WTC11 (cell line): ENCODE results near the gene PCYOX1L.

Experiments used
- GABPB1 ChIP-seq: sonication (generic); formaldehyde crosslinking; IDR thresholded peaks from 2 replicates; pipeline ENCODE4 v1.8.1; 2023; ENCODE audit warnings: mild to moderate bottlenecking, missing genetic modification reagents
- NFYB ChIP-seq: sonication (generic); formaldehyde crosslinking; conservative IDR thresholded peaks from 2 replicates; pipeline ENCODE4 v1.8.0; 2022; ENCODE audit warnings: low read depth, missing genetic modification reagents
- SP1 ChIP-seq: sonication (generic); formaldehyde crosslinking; conservative IDR thresholded peaks from 2 replicates; pipeline ENCODE4 v1.8.1; 2022; ENCODE audit warnings: missing genetic modification reagents
- ZNF232 ChIP-seq: sonication (generic); formaldehyde crosslinking; IDR thresholded peaks from 2 replicates; pipeline ENCODE4 v1.8.0; 2022; ENCODE audit warnings: mild to moderate bottlenecking, missing genetic modification reagents
- TF ChIP-seq, protein P1 (sequence below): sonication (generic); formaldehyde crosslinking; IDR thresholded peaks from 2 replicates; pipeline ENCODE4 v1.8.1; 2023; ENCODE audit warnings: mild to moderate bottlenecking, missing genetic modification reagents

DNA sequence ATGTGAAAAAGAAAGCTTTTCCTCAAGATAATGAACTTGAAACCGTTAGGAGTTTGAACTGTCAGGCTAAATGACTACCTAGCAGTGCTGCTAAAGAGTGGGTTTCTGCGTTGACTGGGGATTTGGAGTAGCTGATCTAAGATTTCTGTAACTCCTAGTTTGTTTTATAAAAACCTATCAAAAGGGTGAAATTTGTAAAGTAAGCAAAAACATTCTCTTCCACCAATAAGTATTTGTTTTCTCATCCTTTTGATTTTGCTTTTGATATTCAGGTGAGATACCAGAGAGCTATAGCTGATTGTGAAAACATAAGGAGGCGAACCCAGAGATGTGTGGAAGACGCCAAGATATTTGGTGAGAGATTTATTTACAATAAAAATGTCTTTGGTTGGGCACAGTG lies 8.5 kb upstream of the PCYOX1L start:
- TF ChIP-seq GABPB1 (CRISPR knock-in tag), result no peak
- TF ChIP-seq, protein P1, sequence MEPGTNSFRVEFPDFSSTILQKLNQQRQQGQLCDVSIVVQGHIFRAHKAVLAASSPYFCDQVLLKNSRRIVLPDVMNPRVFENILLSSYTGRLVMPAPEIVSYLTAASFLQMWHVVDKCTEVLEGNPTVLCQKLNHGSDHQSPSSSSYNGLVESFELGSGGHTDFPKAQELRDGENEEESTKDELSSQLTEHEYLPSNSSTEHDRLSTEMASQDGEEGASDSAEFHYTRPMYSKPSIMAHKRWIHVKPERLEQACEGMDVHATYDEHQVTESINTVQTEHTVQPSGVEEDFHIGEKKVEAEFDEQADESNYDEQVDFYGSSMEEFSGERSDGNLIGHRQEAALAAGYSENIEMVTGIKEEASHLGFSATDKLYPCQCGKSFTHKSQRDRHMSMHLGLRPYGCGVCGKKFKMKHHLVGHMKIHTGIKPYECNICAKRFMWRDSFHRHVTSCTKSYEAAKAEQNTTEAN (CRISPR knock-in tag), result no peak
- no peak for TF ChIP-seq NFYB (CRISPR knock-in tag)
- TF ChIP-seq ZNF232 (CRISPR knock-in tag), result no peak
- TF ChIP-seq SP1, result no peak
